GM18867 (cell line): Measurements from ENCODE around the gene TDRD9.

Source experiments
- ATAC-seq: cut with Tn5 transposase; IDR thresholded peaks from one replicate; pipeline ENCODE4 v1.9.1; 2021; ENCODE audit warnings: mild to moderate bottlenecking, moderate library complexity; ENCODE audit not compliant: unreplicated experiment

Gene TDRD9

DNA sequence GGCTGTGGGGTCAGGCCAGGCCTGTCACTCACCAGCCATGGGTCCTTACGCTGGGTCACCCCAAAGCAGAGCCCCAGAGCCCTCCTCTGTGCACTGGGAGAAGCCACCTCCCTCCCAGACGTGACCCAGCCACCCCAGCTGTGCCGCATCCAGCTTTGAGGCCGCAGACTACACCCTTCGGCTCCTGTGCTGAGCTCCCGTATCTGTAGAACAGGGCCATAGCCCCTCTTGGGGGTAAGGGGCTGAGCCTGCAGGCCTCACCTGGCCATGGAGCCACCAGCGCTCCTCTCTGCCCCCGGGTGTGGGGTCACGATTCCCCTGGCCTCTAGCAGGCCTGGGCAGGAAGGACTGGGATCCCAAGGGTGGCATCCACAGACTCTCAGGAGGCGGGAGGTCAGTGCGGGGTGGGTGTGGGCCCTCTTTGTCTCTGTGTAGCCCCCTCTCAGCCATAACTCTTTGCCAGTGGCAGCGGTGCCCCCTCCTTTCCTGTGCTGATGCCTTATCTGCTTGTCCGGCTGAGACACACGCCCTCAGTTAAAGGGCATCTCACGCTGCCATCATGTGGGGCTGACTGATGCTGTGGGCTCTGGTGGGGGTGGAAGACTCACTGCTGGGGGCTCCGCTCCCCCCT, 173.5 kb downstream of the TDRD9 start:
- no peak for ATAC-seq
